ENCODE measurements around the gene CRACDL. TPM values are rescaled to one million over a fixed set of nuclear protein-coding genes. Genes with fewer than 3 reads are reported as not detected.
"Not testable (repeated sequence)": the region's sequence is repeated elsewhere in the genome, so short reads cannot be mapped to it uniquely, and the experiment has no call there.

CRACDL gene
- total and polyA plus RNA-seq, 2 donors (not counting 1 experiment from before 2014, with no cell fraction given) = 0.25 TPM; not detected in 1

- TF ChIP-seq CTCF (IDR thresholded peaks at IDR 0.05) = no peak
- no peak for TF ChIP-seq EZH2 (IDR thresholded peaks at IDR 0.05; ENCODE audit: borderline replicate concordance, insufficient read depth, low read depth, low read length, poor library complexity, severe bottlenecking)
- no peak for DNase-seq
- no peaks in the 10 kb centered on the region for H3K4me1 ChIP-seq (ENCODE audit: control insufficient read depth in 2 of 2, insufficient read depth in 2 of 2, low read length in 2 of 2)
- no peaks in the 10 kb centered on the region for H3K79me2 ChIP-seq (ENCODE audit: control insufficient read depth, insufficient read depth, low read length)
- ATAC-seq (ENCODE audit: low read depth) = no peak
- no peak overlapping the region for H2AFZ ChIP-seq (ENCODE audit: insufficient read depth, low read depth, low read length, poor library complexity, severe bottlenecking)
- peaks cover 0 to 10% (median 0%) of the 10 kb centered on the region in 3 donors for H3K9me3 ChIP-seq (ENCODE audit: control extremely low read depth in 1 of 3, control insufficient read depth in 2 of 3, insufficient read depth in 1 of 3, low read length in 2 of 3)
- no peaks in the 10 kb centered on the region for H3K36me3 ChIP-seq (replicated peaks in 1 of 2; ENCODE audit: control extremely low read depth in 1 of 2, control insufficient read depth in 1 of 2, extremely low read depth in 1 of 2, insufficient read depth in 2 of 2, low read length in 1 of 2)
- H4K20me1 ChIP-seq (ENCODE audit: control insufficient read depth, insufficient read depth, low read length, poor library complexity, severe bottlenecking) = no peaks in the 10 kb centered on the region
- H3K27ac ChIP-seq (ENCODE audit: low read length in 2 of 2) = no peak overlapping the region
- Mint-ChIP-seq H3K4me3 (no peak overlapping the region), H3K4me1 (no peaks in the 10 kb centered on the region), H3K9me3 (ENCODE audit: insufficient read depth) (no peaks in the 10 kb centered on the region), H3K27ac (no peak overlapping the region), H3K27me3 (peaks cover 12% of the 10 kb centered on the region)
- no peak overlapping the region for H3K4me2 ChIP-seq (replicated peaks; ENCODE audit: low read depth, low read length, poor library complexity, severe bottlenecking)
- H3K4me3 ChIP-seq (ENCODE audit: control extremely low read depth in 1 of 5, extremely low read depth in 1 of 5, insufficient read depth in 1 of 5, low read depth in 2 of 5, low read length in 4 of 5) = no peak overlapping the region
- no peak overlapping the region for H3K9ac ChIP-seq (ENCODE audit: low read length)
- H3K27me3 ChIP-seq (replicated peaks in 1 of 4; ENCODE audit: control extremely low read depth in 1 of 4, control insufficient read depth in 3 of 4, insufficient read depth in 4 of 4, low read length in 3 of 4) = no peaks in the 10 kb centered on the region
- ChIA-PET CTCF (no interaction called here), POLR2A (no interaction called here)
- intact Hi-C loops (cut with micrococcal nuclease) = no loop called here
- 75% methylated on average over 2 of the region's 3 CpGs for WGBS (ENCODE audit: insufficient coverage)
These were observed 34.7 kb downstream of the CRACDL start for GRCh38 chr2:98901291-98901690.

GRCh38 chr2:98900721-98901120 lies 35.3 kb downstream of the CRACDL start:
- Histone ChIP-seq H3K4me1 (ENCODE audit: control insufficient read depth in 2 of 2, insufficient read depth in 2 of 2, low read length in 2 of 2) (no peaks in the 10 kb centered on the region), H4K20me1 (ENCODE audit: control insufficient read depth, insufficient read depth, low read length, poor library complexity, severe bottlenecking) (no peaks in the 10 kb centered on the region), H2AFZ (ENCODE audit: insufficient read depth, low read depth, low read length, poor library complexity, severe bottlenecking) (no peak overlapping the region), H3K9me3 (ENCODE audit: control extremely low read depth in 1 of 3, control insufficient read depth in 2 of 3, insufficient read depth in 1 of 3, low read length in 2 of 3) (peaks cover 0 to 10% (median 0%) of the 10 kb centered on the region in 3 donors), H3K27ac (ENCODE audit: low read length in 2 of 2) (no peak overlapping the region), H3K36me3 (replicated peaks in 1 of 2; ENCODE audit: control extremely low read depth in 1 of 2, control insufficient read depth in 1 of 2, extremely low read depth in 1 of 2, insufficient read depth in 2 of 2, low read length in 1 of 2) (no peaks in the 10 kb centered on the region), H3K79me2 (ENCODE audit: control insufficient read depth, insufficient read depth, low read length) (no peaks in the 10 kb centered on the region), H3K4me2 (replicated peaks; ENCODE audit: low read depth, low read length, poor library complexity, severe bottlenecking) (no peak overlapping the region), H3K27me3 (replicated peaks in 1 of 4; ENCODE audit: control extremely low read depth in 1 of 4, control insufficient read depth in 3 of 4, insufficient read depth in 4 of 4, low read length in 3 of 4) (no peaks in the 10 kb centered on the region), H3K9ac (ENCODE audit: low read length) (no peak overlapping the region), H3K4me3 (ENCODE audit: control extremely low read depth in 1 of 5, extremely low read depth in 1 of 5, insufficient read depth in 1 of 5, low read depth in 2 of 5, low read length in 4 of 5) (no peak overlapping the region)
- no peaks in the 10 kb centered on the region for H3K4me1 Mint-ChIP-seq
- H3K9me3 Mint-ChIP-seq (ENCODE audit: insufficient read depth) = no peaks in the 10 kb centered on the region
- intact Hi-C loops (cut with micrococcal nuclease) = no loop called here
- CTCF ChIA-PET = no interaction called here
- no peak overlapping the region for H3K4me3 Mint-ChIP-seq
- DNase-seq (no peak), ATAC-seq (ENCODE audit: low read depth) (no peak)
- H3K27me3 Mint-ChIP-seq = peaks cover 9% of the 10 kb centered on the region
- TF ChIP-seq EZH2 (IDR thresholded peaks at IDR 0.05; ENCODE audit: borderline replicate concordance, insufficient read depth, low read depth, low read length, poor library complexity, severe bottlenecking) = no peak
- TF ChIP-seq CTCF (IDR thresholded peaks at IDR 0.05) = no peak
- no peak overlapping the region for H3K27ac Mint-ChIP-seq
- 89% methylated on average over 6 of the region's 8 CpGs for WGBS (ENCODE audit: insufficient coverage)
- POLR2A ChIA-PET = no interaction called here

- H3K4me1 Mint-ChIP-seq; H3K27me3 Mint-ChIP-seq; intact Hi-C loops (cut with micrococcal nuclease); H3K4me2 ChIP-seq (replicated peaks; ENCODE audit: low read depth, low read length, poor library complexity, severe bottlenecking); H3K4me3 ChIP-seq (ENCODE audit: control extremely low read depth in 1 of 5, extremely low read depth in 1 of 5, insufficient read depth in 1 of 5, low read depth in 2 of 5, low read length in 4 of 5); H4K20me1 ChIP-seq (ENCODE audit: control insufficient read depth, insufficient read depth, low read length, poor library complexity, severe bottlenecking); CTCF ChIA-PET; H3K9me3 Mint-ChIP-seq (ENCODE audit: insufficient read depth); H3K4me3 Mint-ChIP-seq; POLR2A ChIA-PET; H3K4me1 ChIP-seq (ENCODE audit: control insufficient read depth in 2 of 2, insufficient read depth in 2 of 2, low read length in 2 of 2); H3K27ac ChIP-seq (ENCODE audit: low read length in 2 of 2); H3K79me2 ChIP-seq (ENCODE audit: control insufficient read depth, insufficient read depth, low read length); H3K36me3 ChIP-seq (replicated peaks in 1 of 2; ENCODE audit: control extremely low read depth in 1 of 2, control insufficient read depth in 1 of 2, extremely low read depth in 1 of 2, insufficient read depth in 2 of 2, low read length in 1 of 2); H3K27ac Mint-ChIP-seq; DNase-seq; H3K9ac ChIP-seq (ENCODE audit: low read length); H3K27me3 ChIP-seq (replicated peaks in 1 of 4; ENCODE audit: control extremely low read depth in 1 of 4, control insufficient read depth in 3 of 4, insufficient read depth in 4 of 4, low read length in 3 of 4); H3K9me3 ChIP-seq (ENCODE audit: control extremely low read depth in 1 of 3, control insufficient read depth in 2 of 3, insufficient read depth in 1 of 3, low read length in 2 of 3); H2AFZ ChIP-seq (ENCODE audit: insufficient read depth, low read depth, low read length, poor library complexity, severe bottlenecking); ATAC-seq (ENCODE audit: low read depth): not testable (repeated sequence)
- 93% methylated on average over 2 of the region's 2 CpGs for WGBS (ENCODE audit: insufficient coverage)
These were observed 36.3 kb downstream of the CRACDL start for GRCh38 chr2:98899703-98900078.

All from B cell (primary cell).